Activated effector memory CD4-positive, alpha-beta T cell treated with anti-CD3 and anti-CD28 coated beads, Interleukin-2, amount 50 U/mL, for 16 hours (primary cell): Measurements from ENCODE around the gene ANKS1B.

ENCODE experiments used
- DNase-seq: peaks from one replicate; pipeline ENCODE4 v3.0.0-alpha.2; 2020

ANKS1B gene

DNA sequence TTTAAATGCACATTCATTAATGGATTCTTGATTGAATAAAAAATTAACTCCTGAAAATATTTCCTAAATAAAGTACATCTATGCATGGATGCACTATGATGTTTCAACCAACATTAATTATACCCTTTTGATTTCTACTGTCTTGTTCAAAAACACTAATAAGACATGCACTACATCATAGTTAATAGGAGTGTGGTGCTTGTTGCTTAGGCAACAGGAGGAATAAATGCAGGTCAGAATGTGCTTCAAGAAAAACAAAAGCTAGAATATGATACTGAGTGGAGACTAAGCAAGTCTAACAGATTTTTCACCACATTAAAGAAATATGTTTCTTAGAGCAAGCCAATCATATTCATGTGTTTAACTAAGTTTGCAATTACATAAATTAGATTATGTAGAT lies 833.0 kb downstream of the ANKS1B start:
- DNase-seq, result no peak

- DNase-seq, result no peak
Measured at GRCh38 chr12:99147130-99147529, 837.6 kb downstream of the ANKS1B start.

DNA sequence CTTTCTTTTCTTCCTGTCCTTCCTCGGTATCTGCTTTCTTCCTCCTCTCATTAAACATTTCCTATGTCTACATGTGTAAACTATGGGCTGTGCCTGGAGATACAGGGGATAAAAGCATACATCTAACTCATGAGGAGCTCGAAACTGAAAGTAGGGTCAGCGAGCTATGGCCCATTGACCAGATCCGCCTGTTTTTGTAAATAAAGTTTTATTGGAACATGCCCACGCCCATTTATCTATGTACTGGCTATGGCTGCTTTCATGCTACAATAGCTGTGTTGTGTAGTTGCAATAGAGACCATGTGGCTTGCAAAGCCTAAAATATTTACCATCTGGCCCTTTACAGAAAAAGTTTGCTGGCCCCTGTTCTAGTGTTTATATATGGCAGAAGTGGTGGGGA lies 838.0 kb downstream of the ANKS1B start:
- DNase-seq, result no peak

GRCh38 chr12:99146185-99146584 lies 838.6 kb downstream of the ANKS1B start:
- DNase-seq, result no peak

- no peak for DNase-seq
Measured at GRCh38 chr12:99142651-99143050, 842.1 kb downstream of the ANKS1B start.

GRCh38 chr12:99140017-99140720 lies 844.6 kb downstream of the ANKS1B start:
- DNase-seq, result no peak

DNA sequence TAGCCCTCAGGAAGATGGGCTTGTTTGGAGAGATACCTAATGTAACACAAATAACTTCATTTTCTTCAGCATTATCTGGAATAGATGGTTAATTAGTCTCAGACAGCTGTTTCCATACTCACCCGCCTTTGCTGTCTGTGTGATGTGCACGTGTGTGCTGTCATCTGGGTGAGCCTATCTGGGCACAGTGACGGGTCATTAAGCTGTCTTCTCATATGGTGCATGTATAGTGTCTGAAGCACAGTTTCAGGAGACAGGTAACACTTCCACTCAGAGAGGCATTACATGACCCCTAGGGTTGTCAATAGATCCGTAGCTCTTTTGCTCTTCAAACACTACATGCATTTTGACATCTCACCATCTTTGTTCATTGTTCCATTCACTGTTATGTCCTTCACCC lies 846.3 kb downstream of the ANKS1B start:
- DNase-seq, result no peak

DNA sequence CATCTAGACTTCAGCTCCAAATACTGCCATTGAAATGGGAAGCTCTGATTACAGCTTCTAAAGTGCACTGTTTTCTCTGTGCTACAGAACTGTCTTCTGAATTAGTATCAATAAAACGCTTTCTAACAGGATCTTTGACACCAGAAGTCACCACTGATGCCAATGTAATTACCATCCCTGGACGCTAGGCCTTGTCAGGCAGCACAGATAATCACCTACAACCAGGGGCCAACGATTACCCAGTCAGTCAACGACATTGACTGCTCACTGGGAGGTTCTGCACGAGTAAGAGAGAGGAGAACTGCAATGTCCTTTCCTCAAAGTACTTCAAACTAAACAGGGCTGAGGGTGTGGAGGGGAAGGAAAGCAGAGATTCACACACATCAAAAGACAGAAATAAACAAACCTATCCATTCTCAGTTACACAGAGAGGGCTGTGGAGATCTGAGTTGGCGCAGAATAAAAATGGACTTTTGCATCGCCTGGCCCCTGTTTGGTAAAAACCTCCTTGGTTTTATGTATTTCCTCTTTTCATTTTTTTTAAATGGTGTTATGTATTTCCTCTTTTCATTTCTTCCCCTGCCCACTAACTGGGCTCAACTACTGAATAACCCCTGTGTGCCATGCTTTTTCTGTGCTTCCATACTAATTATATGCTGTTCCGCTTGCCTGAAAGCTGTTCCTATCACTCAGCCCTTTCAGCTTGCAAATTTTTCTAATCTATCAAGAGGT lies 847.4 kb downstream of the ANKS1B start:
- no peak for DNase-seq

- no peak for DNase-seq
Measured at GRCh38 chr12:99136516-99136915, 848.2 kb downstream of the ANKS1B start.

DNA sequence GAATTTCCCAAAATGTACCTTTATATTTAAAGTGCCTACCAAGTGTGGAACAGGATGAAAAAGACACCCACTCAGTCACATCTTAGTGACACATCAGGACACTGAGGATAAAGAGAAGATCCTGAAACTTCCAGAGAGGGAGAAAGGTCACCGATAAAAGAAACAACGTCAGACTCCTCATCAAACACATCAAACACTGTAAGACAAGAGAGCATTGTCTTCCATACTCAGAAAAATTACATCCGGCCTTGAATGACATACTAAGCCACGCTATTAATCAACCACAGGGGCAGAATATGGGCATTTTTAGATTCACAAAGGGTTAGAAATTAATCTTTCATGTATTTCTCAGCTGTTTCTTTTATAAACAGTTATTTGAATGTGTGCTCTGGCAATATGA lies 849.4 kb downstream of the ANKS1B start:
- no peak for DNase-seq

- DNase-seq, result no peak
Measured at GRCh38 chr12:99133401-99133800, 851.3 kb downstream of the ANKS1B start.

DNA sequence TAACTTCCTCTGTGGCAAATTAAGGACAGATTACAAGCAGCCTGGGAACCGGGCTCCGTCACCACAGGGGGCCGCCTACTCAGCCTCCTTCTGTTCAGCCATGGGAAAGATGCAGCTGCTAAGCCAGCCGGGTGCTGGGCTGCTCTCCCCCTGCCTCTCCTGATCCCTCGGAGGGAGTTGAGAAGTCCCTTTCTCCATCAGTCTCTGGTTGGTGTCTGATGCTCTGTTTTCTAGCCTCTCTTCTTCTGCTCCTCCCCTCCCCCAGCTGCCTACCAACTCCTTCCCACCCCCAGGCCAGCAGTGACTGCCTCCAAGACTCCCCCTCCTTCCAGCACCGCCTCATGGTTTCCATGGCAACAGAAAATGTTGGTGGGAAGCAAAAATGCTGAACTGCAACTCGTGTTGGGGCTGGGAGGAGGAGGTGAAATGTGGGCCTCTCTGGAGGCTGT lies 853.0 kb downstream of the ANKS1B start:
- DNase-seq, result no peak

GRCh38 chr12:99130808-99131553 lies 853.8 kb downstream of the ANKS1B start:
- DNase-seq, result no peak

GRCh38 chr12:99128246-99128802 lies 856.4 kb downstream of the ANKS1B start:
- no peak for DNase-seq

- no peak for DNase-seq
Measured at GRCh38 chr12:99122959-99123358, 861.8 kb downstream of the ANKS1B start.

DNA sequence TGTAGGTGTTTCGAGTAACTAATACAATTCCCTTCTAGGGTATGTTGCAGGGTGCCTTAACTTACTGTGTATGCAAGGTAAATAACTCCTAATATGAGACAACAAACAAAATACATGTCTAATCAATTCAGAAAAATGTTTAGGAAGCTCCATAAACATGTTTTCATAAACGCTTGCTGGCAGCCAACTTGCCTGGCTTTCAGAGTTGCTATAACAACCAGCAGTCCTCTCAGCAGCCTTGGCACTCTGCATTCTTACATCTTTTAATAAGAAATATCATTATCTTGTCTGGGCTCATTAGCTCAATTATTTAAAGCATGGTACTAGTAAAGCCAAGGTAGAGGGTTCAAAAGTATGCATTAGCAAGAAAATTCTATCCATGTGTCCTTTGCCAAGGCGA lies 862.2 kb downstream of the ANKS1B start:
- no peak for DNase-seq

DNA sequence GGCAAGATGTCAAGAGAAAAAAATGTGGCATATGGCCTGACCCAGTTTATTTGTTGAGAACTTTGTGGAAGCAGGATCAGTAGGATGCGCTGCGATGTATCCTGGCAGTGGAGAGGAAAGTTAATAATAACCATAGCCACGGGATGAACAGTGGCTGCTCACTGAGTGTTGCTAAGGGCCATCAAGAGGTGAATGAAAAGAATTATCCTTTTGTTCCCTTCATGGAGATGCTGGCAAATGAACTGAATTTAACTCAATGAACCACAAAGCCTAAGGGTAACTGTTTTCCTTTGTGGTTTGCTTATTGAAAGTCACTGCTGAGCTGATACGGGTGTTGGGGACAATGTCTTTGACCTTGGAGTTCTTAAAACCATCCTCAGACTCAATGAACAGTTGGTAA lies 863.2 kb downstream of the ANKS1B start:
- DNase-seq, result no peak

- DNase-seq, result no peak
Measured at GRCh38 chr12:99119943-99120342, 864.8 kb downstream of the ANKS1B start.

- DNase-seq, result no peak
Measured at GRCh38 chr12:99119449-99119848, 865.3 kb downstream of the ANKS1B start.

- no peak for DNase-seq
Measured at GRCh38 chr12:99111600-99111999, 873.1 kb downstream of the ANKS1B start.

DNA sequence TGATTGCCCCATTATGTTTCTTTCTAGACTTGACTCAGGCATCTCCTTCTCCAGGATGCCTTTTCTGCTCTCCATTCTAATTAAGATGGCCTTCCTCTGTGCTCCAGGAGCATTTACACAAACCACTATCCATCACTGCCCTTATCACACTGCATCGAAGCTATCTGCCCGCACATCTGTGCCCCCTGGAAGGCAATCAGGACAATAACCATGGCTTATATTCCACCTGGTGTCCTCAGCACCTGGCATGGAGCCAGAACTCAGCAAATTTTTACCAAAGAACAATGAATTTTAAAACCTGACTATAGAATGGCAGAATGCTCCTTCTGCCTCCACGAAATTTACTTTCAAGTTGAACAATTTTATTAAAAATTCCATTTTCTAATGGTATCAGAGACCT lies 873.9 kb downstream of the ANKS1B start:
- no peak for DNase-seq

DNA sequence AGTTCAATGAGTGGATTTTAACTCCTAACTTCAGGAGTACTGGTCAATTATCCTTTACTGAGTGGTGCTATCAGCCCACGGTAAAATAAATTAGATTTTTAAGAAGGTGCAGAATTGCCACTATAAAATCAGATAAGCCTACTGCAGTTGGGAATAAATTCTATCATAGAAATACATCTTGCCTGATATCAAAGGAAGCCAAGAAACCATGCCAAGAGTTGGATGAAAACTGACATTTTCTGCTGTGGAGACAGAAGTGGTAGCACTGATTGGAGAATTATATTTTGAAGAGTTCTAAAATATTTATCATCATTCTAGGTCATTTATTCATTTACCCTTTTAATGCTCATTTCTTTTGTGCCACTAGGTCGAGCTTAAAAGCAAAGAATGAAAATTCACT lies 874.5 kb downstream of the ANKS1B start:
- DNase-seq, result no peak

DNA sequence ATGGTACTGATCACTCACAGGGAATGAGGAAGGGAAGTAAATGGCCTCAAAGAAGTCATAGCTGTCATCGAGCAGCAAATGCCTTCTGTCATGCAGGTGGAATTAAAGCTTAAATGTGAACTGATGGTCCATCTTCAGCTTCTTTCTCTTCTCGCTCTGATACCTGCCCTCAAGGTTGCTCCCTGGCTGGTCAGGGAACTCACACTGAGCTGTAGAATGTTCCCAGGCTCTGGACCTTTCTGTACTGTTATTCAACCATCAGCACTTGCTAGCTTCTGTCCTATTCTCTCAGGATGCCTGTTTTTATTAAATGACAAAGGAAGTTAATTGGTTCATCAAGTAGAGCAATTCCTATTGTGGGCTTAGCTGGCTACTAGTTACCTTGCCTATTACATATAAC lies 875.8 kb downstream of the ANKS1B start:
- no peak for DNase-seq

- DNase-seq, result no peak
Measured at GRCh38 chr12:99099786-99100185, 885.0 kb downstream of the ANKS1B start.
